Measurements from ENCODE around the gene LRP6. TPM values are rescaled to one million over a fixed set of nuclear protein-coding genes. Genes with fewer than 3 reads are reported as not detected.

LRP6 gene
- total and polyA plus RNA-seq, 2 donors (not counting 1 experiment from before 2014, with no cell fraction given): 21.0 to 39.3 TPM

DNA sequence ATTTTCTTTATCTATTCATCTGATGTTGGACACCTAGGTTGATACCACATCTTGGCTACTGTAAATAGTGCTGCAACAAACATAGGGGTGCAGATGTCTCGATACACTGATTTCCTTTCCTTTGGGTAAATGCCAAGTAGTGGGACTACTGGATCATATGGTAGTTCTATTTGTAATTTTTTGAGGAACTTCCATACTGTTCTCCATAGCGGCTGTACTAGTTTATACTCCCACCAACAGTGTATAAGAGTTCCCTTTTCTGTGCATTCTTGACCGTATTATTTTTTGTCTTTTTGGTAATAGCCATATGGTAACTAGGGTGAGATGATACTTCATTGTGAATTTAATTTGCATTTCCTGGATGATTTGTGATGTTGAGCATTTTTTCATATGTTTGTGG is 71.8 kb downstream of the LRP6 start:
- Histone ChIP-seq H3K4me1 (ENCODE audit: control insufficient read depth, extremely low read depth, insufficient read depth, low read length) (peaks cover 2% of the 10 kb centered on the region), H3K36me3 (ENCODE audit: control insufficient read depth, insufficient read depth, low read length) (no peaks in the 10 kb centered on the region), H2AFZ (ENCODE audit: low read length) (no peak overlapping the region), H3K27me3 (ENCODE audit: control insufficient read depth, insufficient read depth, low read length) (no peaks in the 10 kb centered on the region), H3K79me2 (ENCODE audit: control insufficient read depth, insufficient read depth, low read length) (peaks cover under 1% of the 10 kb centered on the region), H3K4me2 (ENCODE audit: extremely low read depth, insufficient read depth, low read length) (no peak overlapping the region), H3K9me3 (ENCODE audit: control insufficient read depth, insufficient read depth, low read depth, low read length) (no peaks in the 10 kb centered on the region), H3K4me3 (replicated peaks in 1 of 4; ENCODE audit: control extremely low read depth in 1 of 4, insufficient read depth in 1 of 4, low read depth in 3 of 4, low read length in 4 of 4) (no peak overlapping the region), H3K27ac (ENCODE audit: insufficient read depth, low read length) (no peak overlapping the region), H3K9ac (ENCODE audit: insufficient read depth, low read length) (no peak overlapping the region), H4K20me1 (ENCODE audit: control insufficient read depth, extremely low read depth, insufficient read depth, low read length) (no peaks in the 10 kb centered on the region)
- no peak for TF ChIP-seq EZH2 (IDR thresholded peaks at IDR 0.05; ENCODE audit: low read length, missing control alignments)
- TF ChIP-seq, protein P1, sequence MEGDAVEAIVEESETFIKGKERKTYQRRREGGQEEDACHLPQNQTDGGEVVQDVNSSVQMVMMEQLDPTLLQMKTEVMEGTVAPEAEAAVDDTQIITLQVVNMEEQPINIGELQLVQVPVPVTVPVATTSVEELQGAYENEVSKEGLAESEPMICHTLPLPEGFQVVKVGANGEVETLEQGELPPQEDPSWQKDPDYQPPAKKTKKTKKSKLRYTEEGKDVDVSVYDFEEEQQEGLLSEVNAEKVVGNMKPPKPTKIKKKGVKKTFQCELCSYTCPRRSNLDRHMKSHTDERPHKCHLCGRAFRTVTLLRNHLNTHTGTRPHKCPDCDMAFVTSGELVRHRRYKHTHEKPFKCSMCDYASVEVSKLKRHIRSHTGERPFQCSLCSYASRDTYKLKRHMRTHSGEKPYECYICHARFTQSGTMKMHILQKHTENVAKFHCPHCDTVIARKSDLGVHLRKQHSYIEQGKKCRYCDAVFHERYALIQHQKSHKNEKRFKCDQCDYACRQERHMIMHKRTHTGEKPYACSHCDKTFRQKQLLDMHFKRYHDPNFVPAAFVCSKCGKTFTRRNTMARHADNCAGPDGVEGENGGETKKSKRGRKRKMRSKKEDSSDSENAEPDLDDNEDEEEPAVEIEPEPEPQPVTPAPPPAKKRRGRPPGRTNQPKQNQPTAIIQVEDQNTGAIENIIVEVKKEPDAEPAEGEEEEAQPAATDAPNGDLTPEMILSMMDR (conservative IDR thresholded peaks at IDR 0.05 in 1 of 2, IDR thresholded peaks at IDR 0.05 in 1 of 2; ENCODE audit: low read depth in 1 of 2, low read length in 2 of 2): no peak
- DNase-seq (ENCODE audit: low read depth in 2 of 2): no peak

DNA sequence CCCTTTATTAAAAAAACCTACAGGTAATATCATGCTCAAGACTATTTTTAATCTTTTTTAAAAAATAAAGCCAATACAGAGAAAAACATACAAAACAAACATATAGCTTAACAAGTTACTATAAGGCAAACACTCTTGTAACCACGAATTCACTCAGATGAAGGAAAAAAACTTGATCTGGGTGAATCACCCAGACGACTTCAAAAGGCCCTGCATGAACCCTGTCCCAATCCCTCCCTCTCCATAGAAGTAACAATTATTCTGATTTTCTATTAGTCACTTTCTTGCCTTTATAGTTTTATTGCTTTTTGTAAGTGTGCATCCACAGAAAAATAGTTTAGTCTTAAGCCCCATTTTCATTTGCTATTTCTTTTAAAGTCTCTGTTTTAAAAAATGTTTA is 72.6 kb downstream of the LRP6 start:
- Histone ChIP-seq H3K36me3 (ENCODE audit: control insufficient read depth, insufficient read depth, low read length) (no peaks in the 10 kb centered on the region), H3K4me3 (replicated peaks in 1 of 4; ENCODE audit: control extremely low read depth in 1 of 4, insufficient read depth in 1 of 4, low read depth in 3 of 4, low read length in 4 of 4) (no peak overlapping the region), H3K27me3 (ENCODE audit: control insufficient read depth, insufficient read depth, low read length) (no peaks in the 10 kb centered on the region), H2AFZ (ENCODE audit: low read length) (no peak overlapping the region), H3K79me2 (ENCODE audit: control insufficient read depth, insufficient read depth, low read length) (peaks cover 2% of the 10 kb centered on the region), H3K9me3 (ENCODE audit: control insufficient read depth, insufficient read depth, low read depth, low read length) (no peaks in the 10 kb centered on the region), H3K4me1 (ENCODE audit: control insufficient read depth, extremely low read depth, insufficient read depth, low read length) (peaks cover 2% of the 10 kb centered on the region), H3K4me2 (ENCODE audit: extremely low read depth, insufficient read depth, low read length) (no peak overlapping the region), H4K20me1 (ENCODE audit: control insufficient read depth, extremely low read depth, insufficient read depth, low read length) (no peaks in the 10 kb centered on the region), H3K27ac (ENCODE audit: insufficient read depth, low read length) (no peak overlapping the region), H3K9ac (ENCODE audit: insufficient read depth, low read length) (no peak overlapping the region)
- no peak for TF ChIP-seq EZH2 (IDR thresholded peaks at IDR 0.05; ENCODE audit: low read length, missing control alignments)
- TF ChIP-seq, protein P1 (conservative IDR thresholded peaks at IDR 0.05 in 1 of 2, IDR thresholded peaks at IDR 0.05 in 1 of 2; ENCODE audit: low read depth in 1 of 2, low read length in 2 of 2): no peak
- DNase-seq (ENCODE audit: low read depth in 2 of 2): peak; percentile 29 to 68

DNA sequence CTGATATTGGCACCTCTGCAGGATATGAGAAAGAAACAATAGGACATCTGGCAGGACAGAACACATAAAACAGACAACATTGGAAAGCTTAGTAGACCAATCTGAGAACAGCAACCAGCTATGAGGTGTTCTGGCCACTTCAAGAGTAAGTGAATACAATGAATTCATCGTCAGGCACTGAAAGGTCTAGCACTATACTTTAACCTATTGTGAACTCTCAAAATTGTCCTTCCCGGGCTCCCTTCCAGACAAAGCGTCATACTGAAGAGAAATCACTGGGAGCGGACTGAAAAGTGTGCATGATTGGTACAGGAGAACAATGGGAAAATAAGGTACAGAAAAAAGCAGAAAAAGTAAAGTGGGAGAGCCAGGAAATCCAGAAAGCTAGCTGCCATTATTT is 75.8 kb downstream of the LRP6 start:
- Histone ChIP-seq H3K36me3 (ENCODE audit: control insufficient read depth, insufficient read depth, low read length) (no peaks in the 10 kb centered on the region), H3K4me3 (replicated peaks in 1 of 4; ENCODE audit: control extremely low read depth in 1 of 4, insufficient read depth in 1 of 4, low read depth in 3 of 4, low read length in 4 of 4) (no peak overlapping the region), H4K20me1 (ENCODE audit: control insufficient read depth, extremely low read depth, insufficient read depth, low read length) (no peaks in the 10 kb centered on the region), H3K9me3 (ENCODE audit: control insufficient read depth, insufficient read depth, low read depth, low read length) (no peaks in the 10 kb centered on the region), H3K9ac (ENCODE audit: insufficient read depth, low read length) (no peak overlapping the region), H3K4me2 (ENCODE audit: extremely low read depth, insufficient read depth, low read length) (no peak overlapping the region), H3K27me3 (ENCODE audit: control insufficient read depth, insufficient read depth, low read length) (no peaks in the 10 kb centered on the region), H3K79me2 (ENCODE audit: control insufficient read depth, insufficient read depth, low read length) (peaks cover 2% of the 10 kb centered on the region), H3K27ac (ENCODE audit: insufficient read depth, low read length) (no peak overlapping the region), H2AFZ (ENCODE audit: low read length) (no peak overlapping the region), H3K4me1 (ENCODE audit: control insufficient read depth, extremely low read depth, insufficient read depth, low read length) (peaks cover 2% of the 10 kb centered on the region)
- DNase-seq (ENCODE audit: low read depth in 2 of 2): peak in 1 of 2 donors; percentile 62
- TF ChIP-seq, protein P1 (conservative IDR thresholded peaks at IDR 0.05 in 1 of 2, IDR thresholded peaks at IDR 0.05 in 1 of 2; ENCODE audit: low read depth in 1 of 2, low read length in 2 of 2): no peak
- TF ChIP-seq EZH2 (IDR thresholded peaks at IDR 0.05; ENCODE audit: low read length, missing control alignments): no peak
